HCT116 (cell line): ENCODE results near the gene DENND4C. TPM values are rescaled to one million over a fixed set of nuclear protein-coding genes. Genes with fewer than 3 reads are reported as not detected.

Source experiments
- ATAC-seq: fragments of 200-7000 bp; cut with Tn5 transposase; 2 replicates; pipeline ENCODE4 v1.9.1; 2020; ENCODE audit warnings: mild to moderate bottlenecking, moderate library complexity
- BruUV-seq: library from RNA; stranded (reverse); fragments of 400-500 nt; replicated peaks from 2 replicates; lab custom pipeline; 2021; lab: Mats Ljungman, UMichigan
- CTCF ChIA-PET: fragments of 300-600 bp; sonication (Branson Sonifier 250); formaldehyde crosslinking; loops from one replicate; lab custom pipeline; 2021; ENCODE audit warnings: antibody characterized with exemption; lab: Charles Lee
- POLR2A ChIA-PET: fragments of 300-600, 350-600 bp; sonication (Branson Sonifier 250); formaldehyde crosslinking; loops from one replicate; lab custom pipeline; 2021; ENCODE audit warnings: antibody characterized with exemption; lab: Charles Lee
- RAD21 ChIA-PET, 2 experiments: fragments of 300-600 bp; sonication (Branson Sonifier 250); formaldehyde crosslinking; loops; one replicate each; lab custom pipeline; 2023; ENCODE audit warnings: low total read pairs in 2 of 2; ENCODE audit not compliant: uncharacterized antibody in 2 of 2, unreplicated experiment in 2 of 2, low non-redundant PET in 1 of 2; lab: Charles Lee
- DNase-seq: peaks from one replicate; pipeline ENCODE4 v3.0.0-alpha.2; 2010; ENCODE audit warnings: low read depth, low spot score
- H2AFZ ChIP-seq: fragments of 200-600 bp; shearing (Covaris generic), sonication (generic); 2 replicates; pipeline ENCODE4 v1.6.1; 2017; ENCODE audit warnings: low read depth, mixed run types, mixed read lengths, antibody characterized with exemption, low read length; ENCODE audit not compliant: poor library complexity, severe bottlenecking
- H3K27ac ChIP-seq: 2 replicates; pipeline ENCODE4 v1.5.1; 2012; ENCODE audit warnings: low read depth, low read length
- H3K27me3 ChIP-seq: fragments of 200-600 bp; sonication (generic); 2 replicates; pipeline ENCODE4 v1.6.1; 2016; ENCODE audit warnings: mixed run types, low read length, mixed read lengths; ENCODE audit not compliant: insufficient read depth
- H3K36me3 ChIP-seq, 2 experiments: fragments of 200-500 bp in 1 of 2; fragments of 200-600 bp in 1 of 2; sonication (Bioruptor generic) in 1 of 2; sonication (generic) in 1 of 2; 2 replicates each; pipeline versions ENCODE4 v1.5.1 to v1.6.1; 2014 to 2016; ENCODE audit warnings: low read length in 2 of 2, inconsistent platforms in 1 of 2, mixed read lengths in 1 of 2, mixed run types in 1 of 2; ENCODE audit not compliant: insufficient read depth in 2 of 2, control insufficient read depth in 1 of 2
- H3K4me1 ChIP-seq, 2 experiments: fragments of 200-600 bp in 1 of 2; sonication (generic) in 1 of 2; 2 replicates each; pipeline versions ENCODE4 v1.5.1 to v1.6.1; 2012 to 2017; ENCODE audit warnings: low read length in 2 of 2, inconsistent platforms in 1 of 2, mild to moderate bottlenecking in 1 of 2, mixed read lengths in 1 of 2, mixed run types in 1 of 2, moderate library complexity in 1 of 2; ENCODE audit not compliant: insufficient read depth in 2 of 2, control insufficient read depth in 1 of 2
- H3K4me2 ChIP-seq: fragments of 200-600 bp; sonication (generic); 2 replicates; pipeline ENCODE4 v1.6.1; 2017; ENCODE audit warnings: mixed run types, low read length, mixed read lengths
- H3K4me3 ChIP-seq, 2 experiments: fragments of 200-600 bp in 1 of 2; sonication (generic) in 1 of 2; replicated peaks in 1 of 2; 2 replicates each; pipeline ENCODE4 v1.5.1; 2011 to 2016; ENCODE audit warnings: low read length in 2 of 2, control low read depth in 1 of 2, low read depth in 1 of 2, mild to moderate bottlenecking in 1 of 2, mixed read lengths in 1 of 2, mixed run types in 1 of 2
- H3K79me2 ChIP-seq: fragments of 200-600 bp; sonication (generic); 2 replicates; pipeline ENCODE4 v1.6.1; 2017; ENCODE audit warnings: mild to moderate bottlenecking, mixed run types, low read length, moderate library complexity, mixed read lengths; ENCODE audit not compliant: insufficient read depth
- H3K9ac ChIP-seq: fragments of 200-600 bp; sonication (generic); 2 replicates; pipeline ENCODE4 v1.6.1; 2016; ENCODE audit warnings: low read length, mixed read lengths
- H3K9me2 ChIP-seq: fragments of 200-600 bp; sonication (generic), shearing (Covaris generic); 2 replicates; pipeline ENCODE4 v1.6.1; 2017; ENCODE audit warnings: mixed run types, mild to moderate bottlenecking, moderate library complexity; ENCODE audit not compliant: insufficient read depth
- H3K9me3 ChIP-seq, 2 experiments: fragments of 200-500 bp in 1 of 2; fragments of 200-600 bp in 1 of 2; sonication (Bioruptor generic) in 1 of 2; sonication (generic) in 1 of 2; 2 replicates each; pipeline ENCODE4 v1.6.1; 2014 to 2017; ENCODE audit warnings: low read length in 2 of 2, mixed read lengths in 2 of 2, inconsistent platforms in 1 of 2, low read depth in 1 of 2, mild to moderate bottlenecking in 1 of 2, mixed run types in 1 of 2, moderate library complexity in 1 of 2; ENCODE audit not compliant: control insufficient read depth in 1 of 2, insufficient read depth in 1 of 2
- H4K20me1 ChIP-seq: fragments of 200-600 bp; sonication (generic), shearing (Covaris generic); 2 replicates; pipeline ENCODE4 v1.6.1; 2017; ENCODE audit warnings: mixed run types, mild to moderate bottlenecking, moderate library complexity; ENCODE audit not compliant: insufficient read depth
- ELF1 ChIP-seq: IDR thresholded peaks from 2 replicates; pipeline ENCODE4 v1.6.1; 2012; ENCODE audit warnings: low read depth, borderline replicate concordance
- FOSL1 ChIP-seq: IDR thresholded peaks from 2 replicates; pipeline ENCODE4 v1.6.1; 2012; ENCODE audit warnings: low read depth
- POLR2A ChIP-seq: IDR thresholded peaks from 2 replicates; pipeline ENCODE4 v1.7.0; 2011; ENCODE audit warnings: borderline replicate concordance; ENCODE audit not compliant: insufficient read depth, insufficient read length; ENCODE audit errors: extremely low read depth
- RAD21 ChIP-seq: IDR thresholded peaks from 2 replicates; pipeline ENCODE4 v1.6.1; 2012; ENCODE audit warnings: low read depth, mild to moderate bottlenecking
- REST ChIP-seq: IDR thresholded peaks from 2 replicates; pipeline ENCODE4 v1.6.1; 2012; ENCODE audit warnings: low read depth
- SP1 ChIP-seq: IDR thresholded peaks from 2 replicates; pipeline ENCODE4 v1.6.1; 2012; ENCODE audit warnings: low read depth
- SRF ChIP-seq: IDR thresholded peaks from 2 replicates; pipeline ENCODE4 v1.6.1; 2012; ENCODE audit warnings: low read depth
- ZFX ChIP-seq: fragments of 450-650 bp; IDR thresholded peaks from 2 replicates; pipeline ENCODE4 v1.6.1; 2017
- ZNF274 ChIP-seq: fragments of 200-500 bp; sonication (Bioruptor generic); IDR thresholded peaks from 2 replicates; pipeline ENCODE4 v1.6.1; 2014; ENCODE audit warnings: mild to moderate bottlenecking, low read depth, low read length, inconsistent platforms
- intact Hi-C: fragments of 100-400 bp; cut with micrococcal nuclease; formaldehyde crosslinking; loops from 2 replicates; pipeline ENCODE4 v1.10.0; 2022
- total RNA-seq: library from RNA; stranded (reverse); gene quantifications from one replicate; pipeline ENCODE4 v1.2.1, GENCODE V29; 2021; ENCODE audit not compliant: unreplicated experiment
- TF ChIP-seq, protein P1 (sequence below), 3 experiments: fragments of 200-600 bp in 1 of 3; sonication (generic) in 1 of 3; IDR thresholded peaks in 2 of 3; conservative IDR thresholded peaks in 1 of 3; 2 replicates each; pipeline ENCODE4 v1.5.1; 2012 to 2017; ENCODE audit warnings: low read depth in 2 of 3, low read length in 2 of 3, antibody characterized with exemption in 1 of 3, borderline replicate concordance in 1 of 3, control low read depth in 1 of 3, mild to moderate bottlenecking in 1 of 3, mixed read lengths in 1 of 3, mixed run types in 1 of 3, moderate library complexity in 1 of 3; ENCODE audit not compliant: insufficient read depth in 1 of 3
- TF ChIP-seq, protein P2 (sequence below): IDR thresholded peaks from 2 replicates; pipeline ENCODE4 v1.6.1; 2012
- TF ChIP-seq, protein P3 (sequence below): IDR thresholded peaks from 2 replicates; pipeline ENCODE4 v1.6.1; 2012

The DENND4C gene
- total RNA-seq, 1 experiment from 2014 or later = 20.9 TPM

DNA sequence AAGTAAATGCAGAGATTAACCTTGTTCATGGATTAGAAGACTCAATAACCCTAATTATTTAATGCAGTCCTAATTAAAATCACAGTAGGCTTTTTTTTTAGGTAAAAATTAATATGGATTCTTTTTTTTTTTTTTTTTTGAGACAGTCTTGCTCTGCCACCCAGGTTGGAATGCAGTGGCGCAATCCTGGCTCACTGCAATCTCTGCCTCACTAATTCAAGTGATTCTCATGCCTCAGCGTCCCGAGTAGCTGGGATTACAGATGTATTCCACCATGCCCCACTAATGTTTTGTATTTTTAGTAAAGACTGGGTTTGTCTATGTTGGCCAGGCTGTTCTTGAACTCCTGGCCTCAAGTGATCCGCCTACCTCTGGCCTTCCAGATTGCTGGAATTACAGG, 40.6 kb downstream of the DENND4C start:
- no peak overlapping the region for H3K9ac ChIP-seq
- DNase-seq (no peak), ATAC-seq (no peak)
- no peaks in the 10 kb centered on the region for H3K36me3 ChIP-seq
- H3K4me3 ChIP-seq = no peak overlapping the region
- H3K27ac ChIP-seq = no peak overlapping the region
- TF ChIP-seq RAD21 (no peak), ZFX (no peak)
- TF ChIP-seq, protein P1, sequence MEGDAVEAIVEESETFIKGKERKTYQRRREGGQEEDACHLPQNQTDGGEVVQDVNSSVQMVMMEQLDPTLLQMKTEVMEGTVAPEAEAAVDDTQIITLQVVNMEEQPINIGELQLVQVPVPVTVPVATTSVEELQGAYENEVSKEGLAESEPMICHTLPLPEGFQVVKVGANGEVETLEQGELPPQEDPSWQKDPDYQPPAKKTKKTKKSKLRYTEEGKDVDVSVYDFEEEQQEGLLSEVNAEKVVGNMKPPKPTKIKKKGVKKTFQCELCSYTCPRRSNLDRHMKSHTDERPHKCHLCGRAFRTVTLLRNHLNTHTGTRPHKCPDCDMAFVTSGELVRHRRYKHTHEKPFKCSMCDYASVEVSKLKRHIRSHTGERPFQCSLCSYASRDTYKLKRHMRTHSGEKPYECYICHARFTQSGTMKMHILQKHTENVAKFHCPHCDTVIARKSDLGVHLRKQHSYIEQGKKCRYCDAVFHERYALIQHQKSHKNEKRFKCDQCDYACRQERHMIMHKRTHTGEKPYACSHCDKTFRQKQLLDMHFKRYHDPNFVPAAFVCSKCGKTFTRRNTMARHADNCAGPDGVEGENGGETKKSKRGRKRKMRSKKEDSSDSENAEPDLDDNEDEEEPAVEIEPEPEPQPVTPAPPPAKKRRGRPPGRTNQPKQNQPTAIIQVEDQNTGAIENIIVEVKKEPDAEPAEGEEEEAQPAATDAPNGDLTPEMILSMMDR (IDR thresholded peaks at IDR 0.05 in 2 of 3, conservative IDR thresholded peaks at IDR 0.05 in 1 of 3; ENCODE audit: borderline replicate concordance in 1 of 3, insufficient read depth in 1 of 3, low read depth in 2 of 3, low read length in 2 of 3) = no peak
- CTCF ChIA-PET = no interaction called here
- H3K9me2 ChIP-seq = no peaks in the 10 kb centered on the region
- no peaks in the 10 kb centered on the region for H3K4me1 ChIP-seq
- intact Hi-C loops = no loop called here
- no peak overlapping the region for H2AFZ ChIP-seq
- no peaks in the 10 kb centered on the region for H3K27me3 ChIP-seq
- no TSS peak for BruUV-seq
- peaks cover 55% of the 10 kb centered on the region for H3K79me2 ChIP-seq
- POLR2A ChIA-PET = no interaction called here
- H3K4me2 ChIP-seq = no peak overlapping the region
- RAD21 ChIA-PET = no interaction called here
- H3K9me3 ChIP-seq = no peaks in the 10 kb centered on the region
- no peaks in the 10 kb centered on the region for H4K20me1 ChIP-seq

DNA sequence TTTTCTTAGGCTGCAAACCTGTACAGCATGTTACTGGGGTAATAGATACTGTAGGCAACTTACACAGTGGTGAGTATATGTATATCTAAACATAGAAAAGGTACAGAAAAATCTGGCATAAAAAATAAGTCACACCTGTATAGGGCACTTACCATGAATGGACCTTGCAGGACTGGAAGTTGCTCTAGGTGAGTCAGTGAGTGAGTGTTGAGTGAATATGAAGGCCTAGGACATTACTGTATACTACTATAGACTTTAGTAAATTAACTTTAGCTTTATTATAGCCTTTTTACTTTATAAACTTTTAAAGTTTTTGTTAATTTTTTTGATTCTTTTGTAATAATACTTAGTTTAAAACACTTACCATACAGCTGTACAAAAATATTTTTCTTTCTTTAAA, 51.3 kb downstream of the DENND4C start:
- H3K79me2 ChIP-seq = peaks cover 50% of the 10 kb centered on the region
- TF ChIP-seq, protein P2, sequence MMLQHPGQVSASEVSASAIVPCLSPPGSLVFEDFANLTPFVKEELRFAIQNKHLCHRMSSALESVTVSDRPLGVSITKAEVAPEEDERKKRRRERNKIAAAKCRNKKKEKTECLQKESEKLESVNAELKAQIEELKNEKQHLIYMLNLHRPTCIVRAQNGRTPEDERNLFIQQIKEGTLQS = no peak
- TF ChIP-seq SRF (no peak), FOSL1 (no peak), POLR2A (no peak), ZNF274 (no peak), REST (no peak), SP1 (no peak), ELF1 (no peak), ZFX (no peak)
- TF ChIP-seq, protein P3, sequence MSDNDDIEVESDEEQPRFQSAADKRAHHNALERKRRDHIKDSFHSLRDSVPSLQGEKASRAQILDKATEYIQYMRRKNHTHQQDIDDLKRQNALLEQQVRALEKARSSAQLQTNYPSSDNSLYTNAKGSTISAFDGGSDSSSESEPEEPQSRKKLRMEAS = no peak
- TF ChIP-seq, protein P1 (IDR thresholded peaks at IDR 0.05 in 2 of 3, conservative IDR thresholded peaks at IDR 0.05 in 1 of 3; ENCODE audit: borderline replicate concordance in 1 of 3, insufficient read depth in 1 of 3, low read depth in 2 of 3, low read length in 2 of 3) = no peak

More for the DNA sequence above, 51.3 kb downstream of the DENND4C start:
- H3K4me3 ChIP-seq = no peak overlapping the region
- no peaks in the 10 kb centered on the region for H3K9me3 ChIP-seq
- CTCF ChIA-PET = no interaction called here
- RAD21 ChIA-PET = no interaction called here
- ATAC-seq (no peak), DNase-seq (no peak)
- no peak overlapping the region for H3K4me2 ChIP-seq
- 0 out of 2 replicates have a peak, but pooled peaks cover 8% of the 10 kb centered on the region for H4K20me1 ChIP-seq
- intact Hi-C loops = no loop called here
- H3K9ac ChIP-seq = no peak overlapping the region
- no peaks in the 10 kb centered on the region for H3K36me3 ChIP-seq
- H3K27ac ChIP-seq = no peak overlapping the region
- H3K9me2 ChIP-seq = no peaks in the 10 kb centered on the region
- H3K4me1 ChIP-seq = peaks cover 7 to 8% of the 10 kb centered on the region in 2 experiments
- POLR2A ChIA-PET = no interaction called here
- no TSS peak for BruUV-seq
- no peak overlapping the region for H2AFZ ChIP-seq
- no peaks in the 10 kb centered on the region for H3K27me3 ChIP-seq
